GM23338 (cell line): ENCODE data around the gene USP17L29. TPM values are rescaled to one million over a fixed set of nuclear protein-coding genes. Genes with fewer than 3 reads are reported as not detected.
"Not testable (repeated sequence)": the region's sequence is repeated elsewhere in the genome, so short reads cannot be mapped to it uniquely, and the experiment has no call there.

ENCODE experiments used
- ATAC-seq: fragments of 200-7000 bp; cut with Tn5 transposase; 3 replicates; pipeline ENCODE4 v1.9.1; 2020
- DNase-seq: peaks from one replicate; pipeline ENCODE4 v3.0.0-alpha.2; 2015; ENCODE audit warnings: low spot score
- H2AFZ ChIP-seq: fragments of 200-600 bp; sonication (generic); 2 replicates; pipeline ENCODE4 v1.8.0; 2016; ENCODE audit warnings: antibody characterized with exemption, mild to moderate bottlenecking, moderate library complexity
- H3F3A ChIP-seq: fragments of 200-600 bp; sonication (generic); replicated peaks from 2 replicates; pipeline ENCODE4 v1.8.0; 2017; ENCODE audit warnings: antibody characterized with exemption, mixed run types, low read depth
- H3K27ac ChIP-seq: fragments of 200-600 bp; sonication (generic); 2 replicates; pipeline ENCODE4 v1.6.1; 2016; ENCODE audit warnings: low read depth
- H3K27me3 ChIP-seq: fragments of 200-600 bp; sonication (generic); 2 replicates; pipeline ENCODE4 v1.8.0; 2016; ENCODE audit warnings: mild to moderate bottlenecking, mixed run types, moderate library complexity; ENCODE audit not compliant: insufficient read depth
- H3K36me3 ChIP-seq: fragments of 200-600 bp; sonication (generic); 2 replicates; pipeline ENCODE4 v1.8.0; 2016; ENCODE audit warnings: mild to moderate bottlenecking; ENCODE audit not compliant: insufficient read depth
- H3K4me1 ChIP-seq: fragments of 200-600 bp; sonication (generic); 2 replicates; pipeline ENCODE4 v1.8.0; 2016; ENCODE audit warnings: mild to moderate bottlenecking, moderate library complexity; ENCODE audit not compliant: insufficient read depth
- H3K4me2 ChIP-seq: fragments of 200-600 bp; sonication (generic); 2 replicates; pipeline ENCODE4 v1.7.1; 2017; ENCODE audit warnings: mixed run types
- H3K4me3 ChIP-seq: fragments of 200-600 bp; sonication (generic); 2 replicates; pipeline ENCODE4 v1.6.1; 2016; ENCODE audit warnings: mixed run types
- H3K79me2 ChIP-seq: fragments of 200-600 bp; sonication (generic); replicated peaks from 2 replicates; pipeline ENCODE4 v1.8.0; 2017; ENCODE audit warnings: mild to moderate bottlenecking; ENCODE audit not compliant: insufficient read depth
- H3K9me2 ChIP-seq: fragments of 200-600 bp; sonication (generic); 2 replicates; pipeline ENCODE4 v1.8.0; 2017; ENCODE audit not compliant: insufficient read depth
- H4K20me1 ChIP-seq: fragments of 200-600 bp; sonication (generic); replicated peaks from 2 replicates; pipeline ENCODE4 v1.8.0; 2017; ENCODE audit warnings: mild to moderate bottlenecking; ENCODE audit not compliant: insufficient read depth
- H3K27ac Mint-ChIP-seq: 2 replicates; pipeline ENCODE4 v1.8.0; 2020; ENCODE audit warnings: inconsistent platforms, mild to moderate bottlenecking, moderate library complexity, mixed read lengths
- H3K27me3 Mint-ChIP-seq: 3 replicates; pipeline ENCODE4 v1.8.0; 2022; ENCODE audit warnings: low read depth, mild to moderate bottlenecking, moderate library complexity, mixed read lengths, inconsistent platforms; ENCODE audit not compliant: insufficient read depth, poor library complexity
- H3K36me3 Mint-ChIP-seq: 3 replicates; pipeline ENCODE4 v1.8.0; 2021; ENCODE audit warnings: low read depth, mild to moderate bottlenecking, inconsistent platforms, moderate library complexity, mixed read lengths
- H3K4me1 Mint-ChIP-seq: 3 replicates; pipeline ENCODE4 v1.8.0; 2020; ENCODE audit warnings: mild to moderate bottlenecking, inconsistent platforms, mixed read lengths
- H3K4me3 Mint-ChIP-seq: 3 replicates; pipeline ENCODE4 v1.8.0; 2021; ENCODE audit warnings: moderate library complexity, mild to moderate bottlenecking, inconsistent platforms, mixed read lengths
- H3K9me3 Mint-ChIP-seq: 3 replicates; pipeline ENCODE4 v1.8.0; 2020; ENCODE audit warnings: moderate library complexity, mild to moderate bottlenecking, inconsistent platforms, mixed read lengths
- STAT1 ChIP-seq: IDR thresholded peaks from one replicate; pipeline ENCODE4 v1.6.1; 2016; ENCODE audit warnings: antibody characterized with exemption; ENCODE audit not compliant: unreplicated experiment
- ZNF114 ChIP-seq: fragments of 250-450 bp; sonication (Bioruptor Pico); IDR thresholded peaks from 2 replicates; pipeline ENCODE4 v1.5.0; 2020; ENCODE audit warnings: mild to moderate bottlenecking, moderate library complexity
- polyA plus RNA-seq: library from polyadenylated mRNA; unstranded; fragments of >200 nt; fragmentation: Nextera tagmentation; extraction: Ambion mirVana; gene quantifications from 2 replicates; pipeline ENCODE4 v1.2.1, GENCODE V29; 2016
- total RNA-seq: library from RNA; depleted of rRNA; stranded (reverse); fragments of >200 nt; shearing (Covaris generic); gene quantifications from 2 replicates; pipeline ENCODE4 v1.2.3, GENCODE V29; 2014; rRNA removed
- TF ChIP-seq, protein P1 (sequence below): IDR thresholded peaks from 2 replicates; pipeline ENCODE4 v1.6.1; 2016; ENCODE audit warnings: antibody characterized with exemption
- TF ChIP-seq, protein P2 (sequence below), 2 experiments: fragments of 200-600 bp in 1 of 2; sonication (generic) in 1 of 2; conservative IDR thresholded peaks; 2 replicates each; pipeline versions ENCODE4 v1.5.1 to v1.6.1; 2016 to 2017; ENCODE audit warnings: antibody characterized with exemption in 2 of 2, low read depth in 2 of 2, mild to moderate bottlenecking in 2 of 2, moderate library complexity in 1 of 2

The USP17L29 gene
- total and polyA plus RNA-seq, 2 experiments from 2014 or later: not detected

DNA sequence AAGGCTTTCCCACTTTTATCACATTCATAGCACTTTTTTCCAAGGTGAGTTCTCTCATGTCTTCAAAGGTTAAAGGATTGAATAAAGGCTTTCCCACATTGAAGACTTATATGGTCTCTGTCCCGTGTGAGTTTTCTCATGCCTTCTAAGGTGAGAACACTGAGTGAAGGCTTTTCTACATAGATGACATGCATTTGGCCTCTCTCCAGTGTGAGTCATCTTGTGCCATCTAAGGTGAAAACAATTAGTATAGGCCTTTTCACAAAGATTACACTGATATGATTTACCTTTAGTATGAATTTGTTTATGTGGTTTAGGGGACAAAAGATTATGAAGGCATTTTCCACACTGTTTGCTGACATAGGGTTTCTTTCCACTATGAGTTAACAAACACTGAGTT, 30.7 kb downstream of the USP17L29 start (continued):
- TF ChIP-seq, protein P1, sequence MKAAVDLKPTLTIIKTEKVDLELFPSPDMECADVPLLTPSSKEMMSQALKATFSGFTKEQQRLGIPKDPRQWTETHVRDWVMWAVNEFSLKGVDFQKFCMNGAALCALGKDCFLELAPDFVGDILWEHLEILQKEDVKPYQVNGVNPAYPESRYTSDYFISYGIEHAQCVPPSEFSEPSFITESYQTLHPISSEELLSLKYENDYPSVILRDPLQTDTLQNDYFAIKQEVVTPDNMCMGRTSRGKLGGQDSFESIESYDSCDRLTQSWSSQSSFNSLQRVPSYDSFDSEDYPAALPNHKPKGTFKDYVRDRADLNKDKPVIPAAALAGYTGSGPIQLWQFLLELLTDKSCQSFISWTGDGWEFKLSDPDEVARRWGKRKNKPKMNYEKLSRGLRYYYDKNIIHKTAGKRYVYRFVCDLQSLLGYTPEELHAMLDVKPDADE: no peak
- TF ChIP-seq, protein P2, sequence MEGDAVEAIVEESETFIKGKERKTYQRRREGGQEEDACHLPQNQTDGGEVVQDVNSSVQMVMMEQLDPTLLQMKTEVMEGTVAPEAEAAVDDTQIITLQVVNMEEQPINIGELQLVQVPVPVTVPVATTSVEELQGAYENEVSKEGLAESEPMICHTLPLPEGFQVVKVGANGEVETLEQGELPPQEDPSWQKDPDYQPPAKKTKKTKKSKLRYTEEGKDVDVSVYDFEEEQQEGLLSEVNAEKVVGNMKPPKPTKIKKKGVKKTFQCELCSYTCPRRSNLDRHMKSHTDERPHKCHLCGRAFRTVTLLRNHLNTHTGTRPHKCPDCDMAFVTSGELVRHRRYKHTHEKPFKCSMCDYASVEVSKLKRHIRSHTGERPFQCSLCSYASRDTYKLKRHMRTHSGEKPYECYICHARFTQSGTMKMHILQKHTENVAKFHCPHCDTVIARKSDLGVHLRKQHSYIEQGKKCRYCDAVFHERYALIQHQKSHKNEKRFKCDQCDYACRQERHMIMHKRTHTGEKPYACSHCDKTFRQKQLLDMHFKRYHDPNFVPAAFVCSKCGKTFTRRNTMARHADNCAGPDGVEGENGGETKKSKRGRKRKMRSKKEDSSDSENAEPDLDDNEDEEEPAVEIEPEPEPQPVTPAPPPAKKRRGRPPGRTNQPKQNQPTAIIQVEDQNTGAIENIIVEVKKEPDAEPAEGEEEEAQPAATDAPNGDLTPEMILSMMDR (conservative IDR thresholded peaks at IDR 0.05; ENCODE audit: low read depth in 2 of 2): no peak
- TF ChIP-seq STAT1: no peak
- no peak for TF ChIP-seq ZNF114 (CRISPR knock-in tag)

DNA sequence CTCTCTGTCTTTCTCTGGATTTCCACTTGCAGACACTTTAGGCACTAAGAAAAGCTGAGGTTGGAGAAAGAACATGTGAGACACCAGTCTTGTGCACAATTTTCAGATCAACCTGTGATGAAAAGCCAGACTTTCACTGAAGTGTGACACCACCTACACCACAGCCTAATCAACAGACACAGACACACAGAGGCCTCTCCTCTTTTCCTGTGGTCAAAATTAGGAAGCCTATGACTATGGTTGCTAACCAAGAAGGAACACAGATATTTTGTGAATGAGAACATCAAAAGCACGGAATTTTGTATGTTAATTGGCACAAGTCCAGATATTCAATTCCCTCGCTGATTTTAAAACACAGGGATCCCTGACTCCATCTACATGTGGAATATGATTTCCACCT, 35.6 kb downstream of the USP17L29 start:
- not testable (repeated sequence) for ATAC-seq, H4K20me1 ChIP-seq, H3K9me2 ChIP-seq, H3K4me3 Mint-ChIP-seq, H3K79me2 ChIP-seq, H3K27me3 Mint-ChIP-seq, H3K36me3 Mint-ChIP-seq, H3K27me3 ChIP-seq, H3K4me2 ChIP-seq, H3K4me1 Mint-ChIP-seq, H3K9me3 Mint-ChIP-seq, H3K36me3 ChIP-seq, H3K4me1 ChIP-seq, H3K27ac ChIP-seq, H2AFZ ChIP-seq, H3K27ac Mint-ChIP-seq, H3F3A ChIP-seq, DNase-seq, H3K4me3 ChIP-seq

Other genes starting within 250 kb of the USP17L29 start
- gene FAM90A26, start 183.2 kb upstream of the USP17L29 start, total RNA-seq: not detected in 2 replicates
- gene FAM90A26, start 183.2 kb upstream of the USP17L29 start, polyA plus RNA-seq: 0.10 and 0.12 TPM in 2 replicates
- not detected in 2 replicates for gene USP17L10, start 143.0 kb upstream of the USP17L29 start, total RNA-seq
- not detected in 2 replicates for gene USP17L10, start 143.0 kb upstream of the USP17L29 start, polyA plus RNA-seq
- gene USP17L11, start 138.2 kb upstream of the USP17L29 start, total RNA-seq: not detected in 2 replicates
- not detected in 2 replicates for gene USP17L11, start 138.2 kb upstream of the USP17L29 start, polyA plus RNA-seq
- not detected in 2 replicates for gene USP17L12, start 133.5 kb upstream of the USP17L29 start, total RNA-seq
- gene USP17L12, start 133.5 kb upstream of the USP17L29 start, polyA plus RNA-seq: not detected in 2 replicates
- gene USP17L13, start 128.7 kb upstream of the USP17L29 start, total RNA-seq: not detected in 2 replicates
- gene USP17L13, start 128.7 kb upstream of the USP17L29 start, polyA plus RNA-seq: not detected in 2 replicates
- gene USP17L15, start 119.3 kb upstream of the USP17L29 start, total RNA-seq: not detected in 2 replicates
- gene USP17L15, start 119.3 kb upstream of the USP17L29 start, polyA plus RNA-seq: 0.17 TPM in 1 of 2 replicates, not detected in the other
- not detected in 2 replicates for gene USP17L17, start 109.8 kb upstream of the USP17L29 start, total RNA-seq
- gene USP17L17, start 109.8 kb upstream of the USP17L29 start, polyA plus RNA-seq: not detected in 2 replicates
- gene USP17L18, start 105.0 kb upstream of the USP17L29 start, total RNA-seq: not detected in 2 replicates
- gene USP17L18, start 105.0 kb upstream of the USP17L29 start, polyA plus RNA-seq: not detected in 2 replicates
- gene USP17L19, start 100.3 kb upstream of the USP17L29 start, total RNA-seq: not detected in 2 replicates
- not detected in 2 replicates for gene USP17L19, start 100.3 kb upstream of the USP17L29 start, polyA plus RNA-seq
- not detected in 2 replicates for gene USP17L20, start 95.5 kb upstream of the USP17L29 start, total RNA-seq
- not detected in 2 replicates for gene USP17L20, start 95.5 kb upstream of the USP17L29 start, polyA plus RNA-seq
- gene USP17L21, start 90.8 kb upstream of the USP17L29 start, total RNA-seq: not detected in 2 replicates
- not detected in 2 replicates for gene USP17L21, start 90.8 kb upstream of the USP17L29 start, polyA plus RNA-seq
- not detected in 2 replicates for gene USP17L22, start 86.0 kb upstream of the USP17L29 start, total RNA-seq
- gene USP17L22, start 86.0 kb upstream of the USP17L29 start, polyA plus RNA-seq: not detected in 2 replicates
- not detected in 2 replicates for gene USP17L24, start 28.5 kb upstream of the USP17L29 start, total RNA-seq
- gene USP17L24, start 28.5 kb upstream of the USP17L29 start, polyA plus RNA-seq: not detected in 2 replicates
- not detected in 2 replicates for gene USP17L25, start 23.7 kb upstream of the USP17L29 start, total RNA-seq
- not detected in 2 replicates for gene USP17L25, start 23.7 kb upstream of the USP17L29 start, polyA plus RNA-seq
- gene USP17L26, start 19.0 kb upstream of the USP17L29 start, total RNA-seq: not detected in 2 replicates
- not detected in 2 replicates for gene USP17L26, start 19.0 kb upstream of the USP17L29 start, polyA plus RNA-seq
- gene USP17L5, start 14.2 kb upstream of the USP17L29 start, total RNA-seq: not detected in 2 replicates
- gene USP17L5, start 14.2 kb upstream of the USP17L29 start, polyA plus RNA-seq: not detected in 2 replicates
- gene USP17L27, start 9.5 kb upstream of the USP17L29 start, total RNA-seq: not detected in 2 replicates
- not detected in 2 replicates for gene USP17L27, start 9.5 kb upstream of the USP17L29 start, polyA plus RNA-seq
- gene USP17L28, start 4.7 kb upstream of the USP17L29 start, total RNA-seq: not detected in 2 replicates
- gene USP17L28, start 4.7 kb upstream of the USP17L29 start, polyA plus RNA-seq: not detected in 2 replicates
- not detected in 2 replicates for gene USP17L30, start 9.5 kb downstream of the USP17L29 start, total RNA-seq
- not detected in 2 replicates for gene USP17L30, start 9.5 kb downstream of the USP17L29 start, polyA plus RNA-seq
- not detected in 2 replicates for gene DEFB131A, start 90.8 kb downstream of the USP17L29 start, total RNA-seq
- not detected in 2 replicates for gene DEFB131A, start 90.8 kb downstream of the USP17L29 start, polyA plus RNA-seq